ENCODE results near the gene EXOC2.

GRCh38 chr6:549906-550305 lies 143.0 kb downstream of the EXOC2 start:
- TF ChIP-seq CTCF (IDR thresholded peaks at IDR 0.05) (no peak), POLR2A (IDR thresholded peaks at IDR 0.05; ENCODE audit: low read depth) (no peak), POLR2AphosphoS5 (IDR thresholded peaks at IDR 0.05) (no peak), EP300 (IDR thresholded peaks at IDR 0.05) (no peak)

Measured in esophagus muscularis mucosa (tissue), 4 donors.